B cell (primary cell): Measurements from ENCODE around the gene PRAMEF12.

Source experiments
- CTCF ChIP-seq: fragments of 200-600 bp; IDR thresholded peaks from one replicate; pipeline ENCODE4 v1.8.0; 2022; ENCODE audit warnings: antibody characterized with exemption, mild to moderate bottlenecking
- EZH2 ChIP-seq: IDR thresholded peaks from 2 replicates; pipeline ENCODE4 v1.6.1; 2012; ENCODE audit warnings: borderline replicate concordance, low read depth, mild to moderate bottlenecking, moderate library complexity, low read length; ENCODE audit not compliant: insufficient read depth, poor library complexity, severe bottlenecking

DNA sequence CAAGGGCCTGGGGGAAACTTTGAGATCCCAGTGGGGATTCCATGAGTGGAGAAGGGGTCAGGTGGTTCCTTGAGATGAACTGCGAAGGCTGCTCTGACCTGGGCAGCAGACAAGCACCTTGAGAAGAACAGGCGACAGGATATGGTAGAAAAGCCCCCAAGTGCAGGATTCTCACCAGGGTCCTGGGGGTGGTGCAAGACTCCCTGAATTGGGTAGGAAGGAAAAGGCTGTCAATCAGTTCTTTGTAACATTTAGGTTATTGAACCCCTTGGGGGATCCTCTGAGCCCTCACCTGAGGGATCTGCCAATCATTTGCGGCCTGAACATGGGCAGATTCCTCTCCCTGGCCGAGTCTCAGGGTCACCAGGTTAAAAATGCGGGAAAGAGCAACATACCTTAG is 2.4 kb upstream of the PRAMEF12 start:
- TF ChIP-seq CTCF (no peak), EZH2 (no peak)
